ENCODE data around the gene H3-3A.

H3-3A gene

DNA sequence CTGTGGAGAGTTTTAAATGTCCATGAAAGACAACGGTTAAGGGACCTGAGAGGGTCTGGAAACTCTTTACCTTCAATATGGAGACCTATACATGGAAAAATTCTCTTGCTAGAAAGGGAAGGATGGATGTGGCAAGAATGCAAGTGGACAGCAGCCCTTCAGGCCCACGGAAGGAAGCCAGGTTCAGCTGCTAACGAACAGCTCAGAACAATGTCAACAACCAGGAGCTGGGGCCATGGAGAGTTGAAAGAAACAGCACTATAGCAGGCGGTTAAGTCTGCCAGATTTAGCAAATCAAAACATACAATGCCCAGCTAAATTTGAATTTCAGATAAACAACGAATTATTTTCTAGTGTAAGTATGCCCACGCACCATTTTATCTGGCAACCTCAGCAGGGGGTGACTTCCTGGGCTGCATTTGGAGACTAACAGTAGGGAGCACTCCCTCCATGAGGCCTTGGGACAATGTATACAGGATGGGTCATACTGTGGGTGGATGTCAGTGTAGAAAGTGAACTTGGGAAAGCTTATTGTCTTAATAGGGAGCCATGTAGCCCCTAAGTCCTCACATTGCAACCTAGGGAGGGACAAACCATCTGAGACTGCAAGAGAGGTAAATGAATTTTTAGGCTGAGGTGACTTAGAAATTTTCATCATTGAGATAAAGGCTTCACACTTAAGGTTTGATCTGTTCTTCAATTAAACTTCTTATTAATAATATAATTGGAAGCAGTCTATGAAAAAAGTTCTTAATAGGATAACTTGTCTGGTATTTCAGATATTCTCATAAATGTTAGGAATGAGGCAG, 7.8 kb upstream of the H3-3A start:
- no peak overlapping the region for H3K27ac ChIP-seq (ENCODE audit: low read depth, low read length)
- H3K36me3 ChIP-seq (ENCODE audit: control insufficient read depth, insufficient read depth, low read length): no peaks in the 10 kb centered on the region
- H3K27me3 ChIP-seq (ENCODE audit: control insufficient read depth, insufficient read depth, low read length): no peaks in the 10 kb centered on the region
- no peak overlapping the region for H3K9ac ChIP-seq (ENCODE audit: low read depth, low read length)
- peaks cover 9% of the 10 kb centered on the region for H3K4me1 ChIP-seq (ENCODE audit: control insufficient read depth, insufficient read depth, low read length)
- no peaks in the 10 kb centered on the region for H3K9me3 ChIP-seq (ENCODE audit: control insufficient read depth, insufficient read depth, low read length)
- no peak overlapping the region for H3K4me3 ChIP-seq (ENCODE audit: low read depth, low read length)

DNA sequence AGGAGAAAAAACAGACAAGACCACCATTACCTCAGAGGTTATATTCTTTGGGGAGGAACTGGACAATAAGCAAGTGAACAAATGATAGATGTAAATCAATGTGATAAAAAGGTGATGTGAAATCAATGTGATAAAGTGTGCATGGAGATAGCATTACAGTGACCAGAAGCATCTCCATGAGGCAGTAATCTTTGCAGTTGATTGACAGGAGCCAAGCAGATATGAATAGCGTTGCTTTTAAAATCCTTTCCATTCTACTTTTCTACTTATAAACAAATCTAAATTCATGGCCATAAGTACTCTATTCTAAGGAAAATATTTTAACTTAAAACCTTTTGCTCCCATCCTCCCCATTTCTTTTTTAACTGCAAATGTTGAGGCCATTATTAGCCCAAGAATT, 2.8 kb upstream of the H3-3A start:
- Histone ChIP-seq H3K9ac (ENCODE audit: low read depth, low read length) (no peak overlapping the region), H3K36me3 (ENCODE audit: control insufficient read depth, insufficient read depth, low read length) (peaks cover 4% of the 10 kb centered on the region), H3K27ac (ENCODE audit: low read depth, low read length) (no peak overlapping the region), H3K9me3 (ENCODE audit: control insufficient read depth, insufficient read depth, low read length) (no peaks in the 10 kb centered on the region), H3K4me1 (ENCODE audit: control insufficient read depth, insufficient read depth, low read length) (peaks cover 11% of the 10 kb centered on the region), H3K27me3 (ENCODE audit: control insufficient read depth, insufficient read depth, low read length) (no peaks in the 10 kb centered on the region), H3K4me3 (ENCODE audit: low read depth, low read length) (no peak overlapping the region)

DNA sequence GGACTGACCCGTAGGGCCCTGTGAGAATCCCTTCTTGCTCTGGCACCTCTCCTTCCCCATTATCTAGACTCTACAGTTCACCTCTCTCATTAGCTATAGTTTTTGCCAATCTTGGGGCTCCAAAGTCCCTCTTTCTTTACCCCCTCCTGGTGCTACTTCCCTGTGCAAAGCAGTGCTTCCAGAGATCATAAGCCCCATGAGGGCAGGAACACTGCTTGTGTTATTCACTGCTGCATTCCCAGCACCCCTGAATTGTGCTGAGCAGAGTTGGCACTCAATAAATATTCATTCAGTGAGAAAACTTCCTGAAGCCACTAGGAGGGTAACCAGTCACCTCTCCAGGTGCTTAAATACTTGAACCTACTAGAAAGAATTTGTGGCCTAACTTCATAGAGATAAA, 2.1 kb upstream of the H3-3A start:
- Histone ChIP-seq H3K27me3 (ENCODE audit: control insufficient read depth, insufficient read depth, low read length) (no peaks in the 10 kb centered on the region), H3K9ac (ENCODE audit: low read depth, low read length) (no peak overlapping the region), H3K4me3 (ENCODE audit: low read depth, low read length) (no peak overlapping the region), H3K36me3 (ENCODE audit: control insufficient read depth, insufficient read depth, low read length) (peaks cover 11% of the 10 kb centered on the region), H3K9me3 (ENCODE audit: control insufficient read depth, insufficient read depth, low read length) (no peaks in the 10 kb centered on the region), H3K27ac (ENCODE audit: low read depth, low read length) (no peak overlapping the region), H3K4me1 (ENCODE audit: control insufficient read depth, insufficient read depth, low read length) (peaks cover 13% of the 10 kb centered on the region)

GRCh38 chr1:226061068-226061840, 1.3 kb upstream of the H3-3A start:
- H3K36me3 ChIP-seq (ENCODE audit: control insufficient read depth, insufficient read depth, low read length): peaks cover 20% of the 10 kb centered on the region
- no peaks in the 10 kb centered on the region for H3K9me3 ChIP-seq (ENCODE audit: control insufficient read depth, insufficient read depth, low read length)
- peaks cover 20% of the 10 kb centered on the region for H3K4me1 ChIP-seq (ENCODE audit: control insufficient read depth, insufficient read depth, low read length)
- peak overlapping the region; percentile 94 for H3K9ac ChIP-seq (ENCODE audit: low read depth, low read length)
- H3K4me3 ChIP-seq (ENCODE audit: low read depth, low read length): peak overlapping the region; percentile 81
- H3K27ac ChIP-seq (ENCODE audit: low read depth, low read length): peak overlapping the region; percentile 100
- H3K27me3 ChIP-seq (ENCODE audit: control insufficient read depth, insufficient read depth, low read length): no peaks in the 10 kb centered on the region

- H3K27me3 ChIP-seq (ENCODE audit: control insufficient read depth, insufficient read depth, low read length): no peaks in the 10 kb centered on the region
- H3K9me3 ChIP-seq (ENCODE audit: control insufficient read depth, insufficient read depth, low read length): no peaks in the 10 kb centered on the region
- peak overlapping the region; percentile 100 for H3K27ac ChIP-seq (ENCODE audit: low read depth, low read length)
- H3K4me1 ChIP-seq (ENCODE audit: control insufficient read depth, insufficient read depth, low read length): peaks cover 27% of the 10 kb centered on the region
- H3K4me3 ChIP-seq (ENCODE audit: low read depth, low read length): peak overlapping the region; percentile 81
- H3K9ac ChIP-seq (ENCODE audit: low read depth, low read length): peak overlapping the region; percentile 94
- peaks cover 27% of the 10 kb centered on the region for H3K36me3 ChIP-seq (ENCODE audit: control insufficient read depth, insufficient read depth, low read length)
Observed at GRCh38 chr1:226061841-226062557, 517 bp upstream of the H3-3A start.

DNA sequence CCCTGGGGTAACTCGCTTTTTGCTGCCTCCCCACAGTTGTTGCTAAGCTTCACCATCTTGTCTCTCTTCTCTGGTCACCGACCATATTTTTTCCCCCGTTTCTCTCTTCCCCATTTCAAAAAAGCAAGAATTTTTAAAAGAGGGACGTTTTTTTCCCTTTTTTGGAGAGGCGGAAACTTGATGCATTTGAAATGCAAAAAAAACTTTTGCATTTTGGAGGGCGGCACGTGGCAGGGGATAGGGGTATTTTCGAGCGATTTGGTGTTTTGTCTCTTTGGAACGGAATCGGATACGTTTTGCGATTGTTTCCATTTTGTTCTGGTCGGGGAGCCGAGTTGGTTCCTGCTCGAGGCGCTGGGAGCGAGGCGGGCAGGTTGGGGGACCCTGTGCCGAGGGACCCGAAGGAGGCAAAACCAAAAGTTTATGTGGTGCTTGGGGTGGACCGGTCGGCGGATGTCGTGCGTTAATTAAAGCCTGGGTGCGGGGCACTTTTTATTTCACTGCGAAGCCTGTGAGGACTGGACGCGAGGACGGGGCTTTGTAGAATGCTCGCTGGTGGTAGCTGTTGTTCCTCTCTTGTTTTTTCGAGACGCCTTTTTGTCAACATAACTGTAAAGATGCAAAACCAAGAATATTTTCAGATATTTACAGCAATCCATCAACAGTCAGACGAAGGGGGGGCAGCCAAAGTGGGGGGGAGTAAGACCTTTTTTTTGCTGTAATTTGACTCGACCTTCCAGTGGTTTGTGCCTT, 884 bp downstream of the H3-3A start:
- Histone ChIP-seq H3K9ac (ENCODE audit: low read depth, low read length) (peak overlapping the region; percentile 99), H3K4me3 (ENCODE audit: low read depth, low read length) (peak overlapping the region; percentile 91), H3K27me3 (ENCODE audit: control insufficient read depth, insufficient read depth, low read length) (no peaks in the 10 kb centered on the region), H3K4me1 (ENCODE audit: control insufficient read depth, insufficient read depth, low read length) (peaks cover 31% of the 10 kb centered on the region), H3K36me3 (ENCODE audit: control insufficient read depth, insufficient read depth, low read length) (peaks cover 41% of the 10 kb centered on the region), H3K9me3 (ENCODE audit: control insufficient read depth, insufficient read depth, low read length) (no peaks in the 10 kb centered on the region), H3K27ac (ENCODE audit: low read depth, low read length) (peak overlapping the region; percentile 100)

DNA sequence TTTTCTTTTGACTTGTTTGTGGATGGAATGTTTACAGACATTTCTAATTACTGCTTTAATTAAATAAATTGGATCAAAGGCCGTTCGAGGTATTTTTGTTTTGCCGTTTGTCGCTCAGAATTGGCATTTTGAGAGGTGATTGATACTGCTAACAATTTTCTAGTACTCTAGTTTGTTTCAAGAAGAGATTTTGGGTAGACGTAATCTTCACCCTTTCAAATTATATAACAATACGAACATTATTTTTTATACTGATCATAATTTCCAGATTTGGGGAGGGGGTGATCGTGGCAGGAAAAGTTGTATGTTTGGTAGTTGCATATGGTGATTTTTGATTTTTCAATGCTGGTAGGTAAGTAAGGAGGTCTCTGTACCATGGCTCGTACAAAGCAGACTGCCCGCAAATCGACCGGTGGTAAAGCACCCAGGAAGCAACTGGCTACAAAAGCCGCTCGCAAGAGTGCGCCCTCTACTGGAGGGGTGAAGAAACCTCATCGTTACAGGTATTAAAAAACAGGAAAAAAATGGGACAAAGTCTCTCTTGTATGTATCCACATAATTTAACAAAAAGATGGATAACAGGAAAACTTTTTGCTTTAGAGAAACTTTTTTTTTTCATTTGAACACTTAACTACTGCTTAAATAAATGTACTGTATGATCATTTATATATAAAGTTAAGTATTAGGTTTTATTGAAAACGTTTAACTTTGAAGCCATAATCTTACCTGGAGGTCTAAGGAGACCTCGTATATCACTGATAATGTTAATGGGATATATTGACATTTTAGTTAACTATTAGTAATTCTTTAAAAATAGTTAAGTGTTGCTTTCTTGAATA, 1.7 kb downstream of the H3-3A start:
- Histone ChIP-seq H3K36me3 (ENCODE audit: control insufficient read depth, insufficient read depth, low read length) (peaks cover 49% of the 10 kb centered on the region), H3K9ac (ENCODE audit: low read depth, low read length) (peak overlapping the region; percentile 99), H3K27me3 (ENCODE audit: control insufficient read depth, insufficient read depth, low read length) (no peaks in the 10 kb centered on the region), H3K9me3 (ENCODE audit: control insufficient read depth, insufficient read depth, low read length) (no peaks in the 10 kb centered on the region), H3K4me1 (ENCODE audit: control insufficient read depth, insufficient read depth, low read length) (peaks cover 31% of the 10 kb centered on the region), H3K27ac (ENCODE audit: low read depth, low read length) (peak overlapping the region; percentile 100), H3K4me3 (ENCODE audit: low read depth, low read length) (peak overlapping the region; percentile 91)

- H3K36me3 ChIP-seq (ENCODE audit: control insufficient read depth, insufficient read depth, low read length): peaks cover 55% of the 10 kb centered on the region
- peak overlapping the region; percentile 91 for H3K4me3 ChIP-seq (ENCODE audit: low read depth, low read length)
- H3K9ac ChIP-seq (ENCODE audit: low read depth, low read length): peak overlapping the region; percentile 37
- H3K4me1 ChIP-seq (ENCODE audit: control insufficient read depth, insufficient read depth, low read length): peaks cover 31% of the 10 kb centered on the region
- H3K27ac ChIP-seq (ENCODE audit: low read depth, low read length): no peak overlapping the region
- H3K27me3 ChIP-seq (ENCODE audit: control insufficient read depth, insufficient read depth, low read length): no peaks in the 10 kb centered on the region
- H3K9me3 ChIP-seq (ENCODE audit: control insufficient read depth, insufficient read depth, low read length): no peaks in the 10 kb centered on the region
Observed at GRCh38 chr1:226064816-226065248, 2.3 kb downstream of the H3-3A start.

GRCh38 chr1:226066415-226067078, 4.0 kb downstream of the H3-3A start:
- no peak overlapping the region for H3K27ac ChIP-seq (ENCODE audit: low read depth, low read length)
- H3K4me3 ChIP-seq (ENCODE audit: low read depth, low read length): peak overlapping the region; percentile 91
- H3K9ac ChIP-seq (ENCODE audit: low read depth, low read length): no peak overlapping the region
- H3K4me1 ChIP-seq (ENCODE audit: control insufficient read depth, insufficient read depth, low read length): peaks cover 23% of the 10 kb centered on the region
- H3K27me3 ChIP-seq (ENCODE audit: control insufficient read depth, insufficient read depth, low read length): no peaks in the 10 kb centered on the region
- peaks cover 66% of the 10 kb centered on the region for H3K36me3 ChIP-seq (ENCODE audit: control insufficient read depth, insufficient read depth, low read length)
- no peaks in the 10 kb centered on the region for H3K9me3 ChIP-seq (ENCODE audit: control insufficient read depth, insufficient read depth, low read length)

All from HUES48 (cell line).